ENCODE results near the gene CBY3. TPM values are rescaled to one million over a fixed set of nuclear protein-coding genes. Genes with fewer than 3 reads are reported as not detected.
"Not testable (repeated sequence)": the region's sequence is repeated elsewhere in the genome, so short reads cannot be mapped to it uniquely, and the experiment has no call there.

Gene CBY3
- total and polyA plus RNA-seq, 2 of the 8 experiments (the other 6 are each of a cell fraction or from before 2014, with no cell fraction given) = 0.39 TPM

DNA sequence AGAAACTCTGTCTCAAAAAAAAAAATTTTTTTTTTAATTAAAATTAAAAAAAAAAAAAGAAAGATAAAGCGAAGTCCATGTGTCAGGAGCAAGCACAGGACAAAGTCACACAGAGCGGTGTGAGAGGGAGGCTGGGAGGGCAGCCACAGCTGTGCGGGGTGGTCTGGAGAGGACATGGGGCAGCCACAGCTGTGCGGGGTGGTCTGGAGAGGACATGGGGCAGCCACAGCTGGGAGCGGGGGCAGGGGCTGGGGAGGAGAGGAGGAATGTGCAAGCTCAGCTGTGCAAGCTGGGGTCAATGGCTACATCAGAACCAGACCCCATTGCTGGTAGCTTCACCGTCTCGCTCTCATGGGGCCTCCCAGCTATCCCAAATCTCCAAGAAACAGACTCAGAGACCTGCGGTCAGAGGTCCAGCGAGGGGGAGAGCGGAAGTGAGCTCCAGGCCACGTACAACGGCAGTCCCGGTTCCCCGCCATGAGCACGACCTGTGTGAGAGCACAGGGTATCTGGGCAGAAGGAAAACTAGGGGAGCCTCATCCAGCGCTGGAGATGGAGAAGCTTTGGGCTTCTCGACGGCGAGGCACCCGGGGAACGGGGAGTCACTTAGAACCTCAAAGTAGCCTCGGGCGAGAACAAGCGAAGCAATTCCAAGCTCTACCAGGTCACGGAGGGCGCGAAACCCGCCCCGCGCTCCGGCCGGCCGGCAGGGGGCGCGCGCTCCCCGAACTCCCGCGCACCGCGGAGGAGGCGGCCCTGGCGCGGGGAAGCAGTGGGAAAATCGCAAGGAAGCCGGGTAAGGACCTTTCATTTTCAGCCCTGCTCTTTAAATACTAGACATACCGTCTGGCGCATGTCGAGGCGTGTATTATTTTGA, 23.3 kb downstream of the CBY3 start:
- H3K27ac ChIP-seq (ENCODE audit: low read depth, low read length); H2AFZ ChIP-seq (ENCODE audit: low read length); H4K91ac ChIP-seq (replicated peaks; ENCODE audit: insufficient read length, low read length); H3K79me1 ChIP-seq (ENCODE audit: low read depth, low read length); H3K4me1 ChIP-seq (replicated peaks in 1 of 4; ENCODE audit: control insufficient read depth in 3 of 4, insufficient read depth in 4 of 4, low read length in 3 of 4); H2AK5ac ChIP-seq (ENCODE audit: low read depth, low read length); H3K79me2 ChIP-seq (ENCODE audit: control insufficient read depth in 1 of 2, insufficient read depth in 2 of 2, low read length in 2 of 2); H3K23me2 ChIP-seq (ENCODE audit: low read depth, low read length); H2BK15ac ChIP-seq (ENCODE audit: low read length); H2BK120ac ChIP-seq (replicated peaks; ENCODE audit: low read depth, low read length); H3K18ac ChIP-seq (ENCODE audit: extremely low read depth, low read length); H3K14ac ChIP-seq (ENCODE audit: insufficient read length); CTCF ChIA-PET (ENCODE audit: partially characterized antibody); POLR2A ChIA-PET (ENCODE audit: partially characterized antibody); DNase-seq (ENCODE audit: low read depth in 1 of 2, low spot score in 2 of 2); H3K36me3 ChIP-seq (ENCODE audit: control insufficient read depth in 2 of 4, insufficient read depth in 4 of 4, low read length in 3 of 4); H3K27me3 ChIP-seq (replicated peaks in 1 of 4; ENCODE audit: control insufficient read depth in 3 of 4, extremely low read depth in 1 of 4, insufficient read depth in 3 of 4, low read length in 3 of 4); H3K56ac ChIP-seq (replicated peaks; ENCODE audit: insufficient read length, low read depth, low read length); H3K9ac ChIP-seq (replicated peaks in 1 of 4; ENCODE audit: extremely low read depth in 1 of 4, low read depth in 3 of 4, low read length in 3 of 4); H3K9me3 ChIP-seq (ENCODE audit: insufficient read depth in 2 of 2, low read depth in 1 of 2, low read length in 1 of 2); H3K4me3 ChIP-seq (ENCODE audit: extremely low read depth in 1 of 4, insufficient read depth in 2 of 4, low read depth in 3 of 4, low read length in 4 of 4); H3K4ac ChIP-seq (replicated peaks; ENCODE audit: insufficient read length, low read depth, low read length); H2BK20ac ChIP-seq (ENCODE audit: low read length); H4K8ac ChIP-seq (ENCODE audit: extremely low read depth, insufficient read depth, low read length); H2BK5ac ChIP-seq (ENCODE audit: low read depth, low read length); H3K23ac ChIP-seq (ENCODE audit: insufficient read length); H4K5ac ChIP-seq (ENCODE audit: insufficient read length, low read depth, low read length); H2BK12ac ChIP-seq (ENCODE audit: low read depth, low read length); H4K20me1 ChIP-seq (replicated peaks in 1 of 2; ENCODE audit: control insufficient read depth in 1 of 2, insufficient read depth in 2 of 2, low read length in 2 of 2): not testable (repeated sequence)
- 43% methylated on average over 7 of the region's 50 CpGs; no CpG with 5 or more reads in 1 of the 2 experiments for WGBS, 2 experiments (ENCODE audit: extremely low coverage in 1 of 2, insufficient coverage in 1 of 2, insufficient read length in 1 of 2, insufficient replicate concordance in 2 of 2, low coverage in 1 of 2, low lambda C conversion rate in 2 of 2, missing lambda C conversion rate in 1 of 2)
- FAIRE-seq = peak; percentile 45
- H3K4me2 ChIP-seq (ENCODE audit: insufficient read depth in 1 of 2, low read depth in 2 of 2, low read length in 2 of 2) = peak overlapping the region in 1 of 2 experiments; percentile 87; a peak in 2 of 4 replicates

DNA sequence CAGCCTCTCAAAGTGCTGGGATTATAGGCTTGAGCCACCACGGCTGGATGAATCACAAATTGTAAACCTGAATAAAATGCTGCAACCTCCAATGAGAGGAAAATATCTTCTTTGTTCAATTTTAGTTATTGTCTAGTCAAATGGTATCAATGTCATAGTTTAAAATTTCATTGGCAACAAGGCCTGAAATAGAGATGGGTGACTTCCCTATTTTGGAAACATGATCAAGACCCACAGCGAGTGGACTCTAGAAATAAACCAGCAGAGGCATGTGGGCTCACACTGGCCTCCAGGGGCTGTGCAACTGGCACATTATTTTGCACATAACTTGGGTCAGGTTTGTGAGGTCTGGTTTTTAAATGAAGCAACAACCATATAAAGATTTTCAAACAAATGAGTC, 27.7 kb downstream of the CBY3 start:
- H3K9ac ChIP-seq (replicated peaks in 1 of 4; ENCODE audit: extremely low read depth in 1 of 4, low read depth in 3 of 4, low read length in 3 of 4); H3K56ac ChIP-seq (replicated peaks; ENCODE audit: insufficient read length, low read depth, low read length); H3K9me3 ChIP-seq (ENCODE audit: insufficient read depth in 2 of 2, low read depth in 1 of 2, low read length in 1 of 2); FAIRE-seq; H3K23me2 ChIP-seq (ENCODE audit: low read depth, low read length); H3K4me3 ChIP-seq (ENCODE audit: extremely low read depth in 1 of 4, insufficient read depth in 2 of 4, low read depth in 3 of 4, low read length in 4 of 4); H2BK15ac ChIP-seq (ENCODE audit: low read length); H4K5ac ChIP-seq (ENCODE audit: insufficient read length, low read depth, low read length); H3K79me2 ChIP-seq (ENCODE audit: control insufficient read depth in 1 of 2, insufficient read depth in 2 of 2, low read length in 2 of 2); H3K79me1 ChIP-seq (ENCODE audit: low read depth, low read length); H3K4me2 ChIP-seq (ENCODE audit: insufficient read depth in 1 of 2, low read depth in 2 of 2, low read length in 2 of 2); H2AFZ ChIP-seq (ENCODE audit: low read length); H4K20me1 ChIP-seq (replicated peaks in 1 of 2; ENCODE audit: control insufficient read depth in 1 of 2, insufficient read depth in 2 of 2, low read length in 2 of 2); H2AK5ac ChIP-seq (ENCODE audit: low read depth, low read length); CTCF ChIA-PET (ENCODE audit: partially characterized antibody); H3K18ac ChIP-seq (ENCODE audit: extremely low read depth, low read length); H2BK12ac ChIP-seq (ENCODE audit: low read depth, low read length); H3K23ac ChIP-seq (ENCODE audit: insufficient read length); H2BK20ac ChIP-seq (ENCODE audit: low read length); H3K36me3 ChIP-seq (ENCODE audit: control insufficient read depth in 2 of 4, insufficient read depth in 4 of 4, low read length in 3 of 4); H3K4me1 ChIP-seq (replicated peaks in 1 of 4; ENCODE audit: control insufficient read depth in 3 of 4, insufficient read depth in 4 of 4, low read length in 3 of 4); H4K8ac ChIP-seq (ENCODE audit: extremely low read depth, insufficient read depth, low read length); DNase-seq (ENCODE audit: low read depth in 1 of 2, low spot score in 2 of 2); H3K4ac ChIP-seq (replicated peaks; ENCODE audit: insufficient read length, low read depth, low read length); H3K27me3 ChIP-seq (replicated peaks in 1 of 4; ENCODE audit: control insufficient read depth in 3 of 4, extremely low read depth in 1 of 4, insufficient read depth in 3 of 4, low read length in 3 of 4); H2BK120ac ChIP-seq (replicated peaks; ENCODE audit: low read depth, low read length); H3K14ac ChIP-seq (ENCODE audit: insufficient read length); H4K91ac ChIP-seq (replicated peaks; ENCODE audit: insufficient read length, low read length); H3K27ac ChIP-seq (ENCODE audit: low read depth, low read length); H2BK5ac ChIP-seq (ENCODE audit: low read depth, low read length): not testable (repeated sequence)
- POLR2A ChIA-PET (ENCODE audit: partially characterized antibody) = interaction anchor here (2.0 kb wide), 1 partner anchor 30 kb away, joined by 8 read pairs; the partner anchor contains the start of gene HNRNPH1
- 88% methylated on average over 2 of the region's 2 CpGs; no CpG with 5 or more reads in 1 of the 2 experiments for WGBS, 2 experiments (ENCODE audit: extremely low coverage in 1 of 2, insufficient coverage in 1 of 2, insufficient read length in 1 of 2, insufficient replicate concordance in 2 of 2, low coverage in 1 of 2, low lambda C conversion rate in 2 of 2, missing lambda C conversion rate in 1 of 2)
